Measurements from ENCODE around the gene SLC35E1.

The SLC35E1 gene

GRCh38 chr19:16529466-16530144 is 42.6 kb downstream of the SLC35E1 start:
- TF ChIP-seq CTCF (IDR thresholded peaks at IDR 0.05; ENCODE audit: low read depth, low read length, missing control alignments), result no peak
- no peak for DNase-seq (ENCODE audit: low read depth)
- no peak overlapping the region for H3K4me3 ChIP-seq (ENCODE audit: low read depth, low read length)

GRCh38 chr19:16527971-16528521 is 44.2 kb downstream of the SLC35E1 start:
- H3K4me3 ChIP-seq (ENCODE audit: low read depth, low read length), result no peak overlapping the region
- TF ChIP-seq CTCF (IDR thresholded peaks at IDR 0.05; ENCODE audit: low read depth, low read length, missing control alignments), result peak; percentile 74
- DNase-seq (ENCODE audit: low read depth), result no peak

DNA sequence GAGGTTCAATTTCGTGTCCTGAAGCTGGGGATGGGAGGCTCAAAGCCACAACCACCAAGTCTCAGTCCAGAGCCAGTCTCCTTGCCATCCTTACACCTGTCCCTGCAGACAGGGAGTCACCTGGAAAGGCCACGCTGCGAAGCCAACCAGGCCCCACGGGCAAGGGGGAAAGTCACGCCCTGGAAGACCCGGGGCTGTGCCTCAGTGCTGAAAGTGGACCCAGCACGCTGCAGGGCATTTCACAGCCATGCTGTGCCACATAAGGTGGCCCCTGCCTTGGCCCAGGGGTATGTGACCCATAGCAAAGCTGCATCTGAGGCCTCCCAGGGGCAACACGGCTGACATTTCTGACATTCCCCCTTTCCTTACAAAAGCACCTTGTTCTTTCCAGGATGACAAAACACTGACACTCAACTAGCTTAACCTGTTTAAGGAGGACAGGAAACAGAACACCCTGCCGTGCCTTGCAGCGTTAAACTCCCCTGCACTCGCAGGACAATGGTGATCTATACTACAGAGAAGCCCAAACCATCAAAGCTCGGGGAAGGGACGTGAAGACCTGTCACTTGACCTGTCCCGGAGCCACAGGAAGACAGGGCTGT is 44.8 kb downstream of the SLC35E1 start:
- H3K4me3 ChIP-seq (ENCODE audit: low read depth, low read length), result no peak overlapping the region
- TF ChIP-seq CTCF (IDR thresholded peaks at IDR 0.05; ENCODE audit: low read depth, low read length, missing control alignments), result no peak
- no peak for DNase-seq (ENCODE audit: low read depth)

GRCh38 chr19:16525751-16526481 is 46.3 kb downstream of the SLC35E1 start:
- TF ChIP-seq CTCF (IDR thresholded peaks at IDR 0.05; ENCODE audit: low read depth, low read length, missing control alignments), result no peak
- no peak overlapping the region for H3K4me3 ChIP-seq (ENCODE audit: low read depth, low read length)
- DNase-seq (ENCODE audit: low read depth), result no peak

DNA sequence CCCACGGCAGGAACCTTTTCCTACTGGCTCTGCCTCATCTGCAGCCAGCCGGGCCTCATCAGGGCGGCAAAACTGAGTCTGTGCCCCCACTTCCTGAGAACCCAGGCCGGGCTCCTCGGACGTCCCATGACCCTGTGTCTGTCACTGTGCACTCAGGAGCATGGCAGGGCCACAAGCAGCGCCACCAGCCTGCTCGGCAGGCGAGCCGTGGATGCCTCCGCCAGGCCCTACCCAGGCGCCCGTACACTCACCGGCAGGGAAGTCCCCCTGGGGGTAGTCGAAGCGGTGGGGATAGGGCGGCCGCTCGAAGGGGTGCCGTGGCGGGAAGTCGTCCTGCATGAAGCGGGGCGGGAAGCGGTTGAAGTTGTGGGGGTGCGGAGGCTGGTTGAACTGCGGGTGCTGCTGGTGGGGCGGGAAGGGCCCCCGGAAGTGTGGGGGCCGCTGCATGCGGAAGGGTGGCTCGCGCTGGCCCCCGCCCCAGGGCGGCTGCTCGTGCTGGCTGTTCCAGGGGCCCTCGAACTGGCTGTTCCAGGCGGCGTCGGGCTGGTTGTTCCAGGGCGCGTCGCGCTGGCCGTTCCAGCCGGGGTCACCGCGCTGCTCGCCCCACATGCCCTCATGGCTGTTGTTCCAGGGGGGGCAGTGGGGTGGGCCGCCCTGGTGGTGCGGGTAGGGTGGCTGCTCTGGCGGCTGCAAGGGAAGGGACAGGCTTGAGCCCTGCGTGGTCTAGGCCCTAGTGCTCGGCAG is 47.1 kb downstream of the SLC35E1 start:
- no peak overlapping the region for H3K4me3 ChIP-seq (ENCODE audit: low read depth, low read length)
- no peak for DNase-seq (ENCODE audit: low read depth)
- no peak for TF ChIP-seq CTCF (IDR thresholded peaks at IDR 0.05; ENCODE audit: low read depth, low read length, missing control alignments)

- H3K4me3 ChIP-seq (ENCODE audit: low read depth, low read length), result no peak overlapping the region
- no peak for DNase-seq (ENCODE audit: low read depth)
- no peak for TF ChIP-seq CTCF (IDR thresholded peaks at IDR 0.05; ENCODE audit: low read depth, low read length, missing control alignments)
These were observed 49.4 kb downstream of the SLC35E1 start for GRCh38 chr19:16522559-16523377.
